NCI-H2029 (cell line): Measurements from ENCODE around the gene FRK.
"Not testable (repeated sequence)": the region's sequence is repeated elsewhere in the genome, so short reads cannot be mapped to it uniquely, and the experiment has no call there.

Experiments
- DNase-seq: peaks from one replicate; lab custom pipeline; 2025; lab: John Stamatoyannopoulos, UW

FRK gene, protein sequence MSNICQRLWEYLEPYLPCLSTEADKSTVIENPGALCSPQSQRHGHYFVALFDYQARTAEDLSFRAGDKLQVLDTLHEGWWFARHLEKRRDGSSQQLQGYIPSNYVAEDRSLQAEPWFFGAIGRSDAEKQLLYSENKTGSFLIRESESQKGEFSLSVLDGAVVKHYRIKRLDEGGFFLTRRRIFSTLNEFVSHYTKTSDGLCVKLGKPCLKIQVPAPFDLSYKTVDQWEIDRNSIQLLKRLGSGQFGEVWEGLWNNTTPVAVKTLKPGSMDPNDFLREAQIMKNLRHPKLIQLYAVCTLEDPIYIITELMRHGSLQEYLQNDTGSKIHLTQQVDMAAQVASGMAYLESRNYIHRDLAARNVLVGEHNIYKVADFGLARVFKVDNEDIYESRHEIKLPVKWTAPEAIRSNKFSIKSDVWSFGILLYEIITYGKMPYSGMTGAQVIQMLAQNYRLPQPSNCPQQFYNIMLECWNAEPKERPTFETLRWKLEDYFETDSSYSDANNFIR

DNA sequence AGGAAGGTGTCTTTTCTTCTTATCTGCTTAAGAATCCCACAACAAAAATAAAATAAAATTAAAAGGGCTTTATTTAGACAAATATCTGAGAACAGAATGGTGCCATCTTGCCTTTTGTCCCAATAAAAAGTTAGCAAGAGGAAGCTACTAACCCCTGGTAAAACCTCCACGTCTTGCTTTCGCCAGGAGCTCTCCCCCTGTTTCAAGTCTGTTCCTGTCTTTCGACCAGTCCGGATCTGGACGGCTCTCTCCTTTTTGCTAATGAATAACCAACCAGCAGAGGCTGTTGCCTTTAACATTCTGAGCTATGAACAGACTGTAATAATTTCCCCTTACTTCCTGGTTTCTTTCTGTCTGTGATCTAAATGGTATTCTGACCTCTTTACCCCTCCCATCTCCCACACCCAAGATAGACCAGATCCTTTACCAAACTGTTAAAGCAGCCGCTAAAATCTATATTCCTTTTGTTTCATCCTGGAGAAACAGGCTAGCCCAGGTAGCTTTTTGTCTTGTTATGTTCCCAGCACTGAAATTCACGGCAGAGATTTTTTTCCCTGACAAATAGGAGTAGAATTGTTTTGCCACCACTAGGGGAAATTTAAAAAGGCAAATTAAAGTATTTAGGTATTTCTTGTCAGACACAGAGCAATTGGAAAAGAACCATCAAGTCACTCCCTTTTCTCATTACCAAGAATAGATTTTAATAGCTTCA lies at the start of gene FRK:
Gene FRK (minus strand): TSS at position 320 of the 712 bp plus-strand sequence. CDS start 580 bp downstream, outside the sequence.
- no peak for DNase-seq

DNA sequence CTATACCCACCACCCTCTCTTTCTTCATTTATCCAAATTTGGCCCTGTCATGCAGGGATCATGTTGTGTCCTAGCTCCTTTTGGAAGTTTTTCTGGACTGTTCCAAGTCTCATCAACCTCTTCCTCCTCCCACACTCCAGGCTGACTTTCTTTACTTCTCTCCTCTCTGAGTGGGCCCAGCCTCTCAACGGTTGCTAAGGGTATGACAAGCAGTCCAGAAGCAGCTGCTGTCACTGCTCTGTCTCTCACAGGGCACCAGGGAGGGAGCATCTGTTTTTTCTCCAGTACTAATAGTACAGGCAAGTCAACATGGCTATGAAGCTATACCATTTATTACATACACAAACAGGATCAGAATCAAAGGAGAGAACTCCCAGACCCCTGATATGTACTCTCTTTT lies 48.1 kb upstream of the FRK start:
- DNase-seq: no peak

DNA sequence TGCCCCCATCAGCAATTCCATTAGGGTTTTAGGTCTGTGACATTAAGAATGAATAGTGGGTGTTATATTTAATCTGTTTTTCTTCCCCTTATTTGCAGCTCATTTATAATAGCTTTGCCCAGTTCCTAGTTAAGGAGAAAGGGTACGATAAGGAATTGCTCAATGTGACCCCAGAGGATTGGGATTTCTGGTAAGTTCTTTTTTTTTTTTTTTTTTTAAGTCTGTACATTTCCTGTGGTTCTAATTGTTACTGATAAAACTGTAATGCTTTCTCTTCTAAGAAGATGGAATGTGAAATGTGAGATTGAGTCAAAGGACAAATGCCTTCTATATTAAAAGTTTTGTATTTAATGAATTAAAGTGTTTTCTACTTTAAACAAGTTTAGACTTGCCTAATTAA lies 45.5 kb upstream of the FRK start:
- no peak for DNase-seq

GRCh38 chr6:116105247-116105646 lies 44.6 kb upstream of the FRK start:
- DNase-seq: no peak

GRCh38 chr6:116104636-116105035 lies 43.9 kb upstream of the FRK start:
- no peak for DNase-seq

DNA sequence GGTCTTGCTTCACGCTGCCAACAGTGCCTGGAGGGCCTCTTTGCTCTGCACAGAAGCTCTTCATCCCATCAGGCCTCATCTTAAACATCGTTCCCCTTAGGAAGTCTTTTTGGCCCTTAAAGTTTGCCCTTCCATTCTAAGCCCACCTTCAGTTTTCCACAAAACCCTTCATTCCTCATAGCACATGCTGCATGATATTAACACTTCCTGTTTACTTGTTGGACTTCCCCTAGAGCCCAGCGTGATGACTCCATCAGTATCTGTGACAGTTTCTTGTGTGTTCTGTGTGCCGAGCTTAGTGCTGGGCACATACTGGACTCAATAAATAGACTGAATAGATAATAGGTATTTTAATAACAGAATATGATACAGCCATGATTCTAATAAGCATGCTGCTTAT lies 42.2 kb upstream of the FRK start:
- no peak for DNase-seq

DNA sequence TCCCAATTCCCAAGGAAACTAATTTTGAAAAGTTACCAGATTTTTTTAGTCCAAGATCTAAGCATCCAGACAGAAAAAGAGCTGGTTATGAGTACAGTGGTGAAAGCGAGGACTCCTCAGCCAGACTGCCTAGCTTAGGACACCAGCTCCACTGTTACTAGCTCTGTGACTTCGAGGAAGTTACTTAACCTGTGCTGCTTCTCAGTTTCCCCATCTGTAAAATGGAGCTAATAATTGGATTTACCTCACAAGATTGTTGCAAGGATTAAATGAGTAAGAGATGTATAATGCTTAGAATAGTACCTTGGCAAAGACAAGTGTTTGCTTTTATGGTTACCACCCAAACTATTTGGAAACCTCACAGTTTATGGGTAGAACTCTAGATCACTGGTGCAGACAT lies 41.1 kb upstream of the FRK start:
- DNase-seq: no peak

GRCh38 chr6:116101302-116101718 lies 40.6 kb upstream of the FRK start:
- DNase-seq: no peak

DNA sequence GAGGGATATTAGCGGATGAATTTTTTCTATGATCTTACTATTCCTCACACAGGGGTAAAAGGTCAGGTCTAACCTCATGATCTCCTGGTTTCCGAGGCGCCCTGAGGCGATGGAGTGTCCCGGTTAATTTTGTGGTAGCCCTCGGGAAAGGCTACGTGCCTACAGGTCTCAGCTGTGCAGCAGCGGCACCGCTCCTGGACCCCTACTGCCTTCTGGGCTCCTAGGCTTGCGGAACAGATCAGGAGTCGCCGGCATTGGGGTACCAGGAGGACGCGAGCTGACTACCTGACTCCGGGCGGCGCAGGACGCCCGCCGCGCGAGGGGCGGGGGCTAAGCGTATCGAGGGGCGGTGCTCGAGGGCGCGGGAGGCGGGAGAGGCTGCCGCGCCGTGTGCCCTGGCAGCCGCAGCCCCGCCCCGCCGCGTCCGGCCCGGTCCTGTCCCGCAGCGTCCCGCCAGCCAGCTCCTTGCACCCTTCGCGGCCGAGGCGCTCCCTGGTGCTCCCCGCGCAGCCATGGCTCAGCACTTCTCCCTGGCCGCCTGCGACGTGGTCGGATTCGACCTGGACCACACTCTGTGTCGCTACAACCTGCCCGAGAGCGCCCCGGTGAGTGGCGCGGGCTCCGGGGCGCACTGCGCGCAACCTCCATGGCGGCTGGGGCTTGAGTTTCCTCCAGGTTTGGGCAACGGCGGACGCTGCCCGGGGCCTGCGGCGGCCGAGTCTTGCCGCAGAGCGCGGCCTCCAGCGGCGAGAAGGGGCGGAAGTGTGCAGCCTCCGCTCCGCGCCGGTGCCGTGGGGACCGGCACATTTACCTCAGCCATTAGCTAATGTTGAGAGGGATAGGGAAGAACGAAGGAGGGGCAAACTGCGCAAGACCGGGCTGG lies 40.0 kb upstream of the FRK start, which contains the start of gene NT5DC1:
Gene NT5DC1 (plus strand): TSS at position 435 of the 883 bp plus-strand sequence. CDS start 78 bp downstream, at position 513.
- DNase-seq: peak; percentile 84

- no peak for DNase-seq
Measured at GRCh38 chr6:116099036-116099435, 38.3 kb upstream of the FRK start.

DNA sequence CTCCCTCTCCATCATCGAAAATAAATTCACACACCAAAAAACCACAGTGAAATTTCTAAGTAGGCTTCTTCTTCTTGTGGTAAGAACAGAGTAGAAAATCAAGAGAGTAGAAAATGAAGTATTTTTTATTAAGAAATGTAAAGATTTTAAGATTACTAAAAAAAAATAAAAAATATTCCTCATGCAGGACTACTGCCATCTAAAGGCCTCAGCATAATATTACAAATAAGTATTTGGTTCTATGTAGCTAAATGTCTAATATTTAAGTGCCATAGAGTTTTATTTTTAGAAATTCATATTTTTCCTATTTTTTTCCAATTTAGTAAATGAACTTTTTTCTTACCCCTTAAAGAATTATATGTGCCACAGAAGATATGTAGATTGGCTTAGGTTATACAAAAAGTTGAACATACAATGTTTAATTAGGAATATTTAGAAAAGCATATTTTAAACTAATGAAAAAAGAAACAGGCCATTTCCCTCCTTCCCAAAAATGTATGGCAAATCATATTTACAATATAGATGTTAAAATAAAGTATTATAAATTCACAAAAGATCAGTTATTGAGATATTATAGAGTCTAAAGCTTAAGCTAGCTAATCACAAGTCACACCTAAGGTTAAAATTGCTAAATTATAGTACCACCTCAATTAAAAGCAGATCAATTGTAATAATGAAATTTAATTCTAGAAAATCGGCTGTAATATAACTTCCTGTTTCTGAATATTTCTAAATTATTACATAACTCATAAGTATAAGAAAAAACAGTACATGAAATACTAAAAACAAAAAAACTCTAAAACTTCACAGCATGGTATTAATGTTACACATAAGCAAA lies 36.5 kb upstream of the FRK start:
- no peak for DNase-seq

DNA sequence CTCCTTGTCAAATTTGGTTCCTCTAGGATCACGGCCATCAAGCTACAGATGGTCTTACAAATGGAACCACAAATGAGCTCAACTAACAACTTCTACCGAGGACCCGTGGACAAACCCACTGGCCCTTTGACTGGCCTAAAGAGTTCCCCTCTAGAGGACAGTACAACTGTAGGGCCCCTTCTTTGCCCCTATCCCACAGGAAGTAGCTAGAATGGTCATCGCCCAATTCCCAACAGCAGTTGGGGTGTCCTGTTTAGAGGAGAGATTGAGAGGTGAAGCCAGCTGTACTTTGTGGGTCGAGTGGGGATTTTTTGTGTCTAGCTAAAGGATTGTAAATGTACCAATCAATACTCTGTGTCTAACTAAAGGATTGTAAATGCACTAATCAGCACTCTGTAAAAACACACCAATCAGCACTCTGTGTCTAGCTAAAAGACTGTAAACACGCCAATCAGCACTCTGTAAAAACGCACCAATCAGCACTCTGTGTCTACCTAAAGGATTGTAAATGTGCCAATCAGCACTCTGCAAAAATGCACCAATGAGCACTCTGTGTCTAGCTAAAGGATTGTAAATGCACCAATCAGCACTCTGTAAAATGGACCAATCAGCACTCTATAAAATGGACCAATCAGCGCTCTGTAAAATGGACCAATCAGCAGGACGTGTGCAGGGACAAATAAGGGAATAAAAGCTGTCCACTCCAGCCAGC lies 35.5 kb upstream of the FRK start:
- not testable (repeated sequence) for DNase-seq

DNA sequence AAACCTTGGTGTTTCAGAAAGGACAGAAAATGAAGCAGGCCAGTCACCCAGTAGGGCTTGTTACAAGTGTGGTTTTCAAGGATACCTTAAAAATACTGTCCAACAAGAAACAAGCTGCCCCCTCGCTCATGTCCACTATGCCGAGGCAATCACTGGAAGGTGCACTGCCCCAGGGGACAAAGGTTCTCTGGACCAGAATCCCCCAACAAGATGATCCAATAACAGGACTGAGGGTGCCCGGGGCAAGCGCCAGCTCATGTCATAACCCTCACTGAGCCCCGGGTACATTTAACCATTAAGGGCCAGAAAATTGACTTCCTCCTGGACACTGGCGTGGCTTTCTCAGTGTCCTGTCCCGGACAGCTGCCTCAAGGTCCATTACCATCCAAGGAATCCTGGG lies 33.4 kb upstream of the FRK start:
- DNase-seq: no peak

DNA sequence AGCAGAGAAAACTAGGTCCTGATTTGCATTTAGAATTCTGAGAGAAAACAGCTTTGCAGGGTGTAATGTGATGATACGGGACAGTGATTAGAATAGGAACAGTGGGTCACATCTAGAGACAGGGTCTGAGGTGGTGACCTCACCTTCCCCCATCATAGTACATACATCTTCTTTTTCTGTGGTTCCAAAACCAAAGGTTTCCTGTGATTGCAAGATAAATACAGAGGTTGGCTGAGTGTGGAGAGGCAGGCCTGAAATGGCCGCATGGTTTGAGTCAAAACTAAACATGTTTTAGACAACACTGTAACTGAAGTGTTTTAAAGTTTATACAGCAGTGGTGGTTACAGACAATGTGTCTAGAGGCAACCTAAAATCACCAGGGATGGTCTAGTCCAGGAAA lies 29.6 kb upstream of the FRK start:
- no peak for DNase-seq

- DNase-seq: no peak
Measured at GRCh38 chr6:116088946-116089345, 28.3 kb upstream of the FRK start.

GRCh38 chr6:116087437-116088027 lies 26.8 kb upstream of the FRK start:
- DNase-seq: no peak

DNA sequence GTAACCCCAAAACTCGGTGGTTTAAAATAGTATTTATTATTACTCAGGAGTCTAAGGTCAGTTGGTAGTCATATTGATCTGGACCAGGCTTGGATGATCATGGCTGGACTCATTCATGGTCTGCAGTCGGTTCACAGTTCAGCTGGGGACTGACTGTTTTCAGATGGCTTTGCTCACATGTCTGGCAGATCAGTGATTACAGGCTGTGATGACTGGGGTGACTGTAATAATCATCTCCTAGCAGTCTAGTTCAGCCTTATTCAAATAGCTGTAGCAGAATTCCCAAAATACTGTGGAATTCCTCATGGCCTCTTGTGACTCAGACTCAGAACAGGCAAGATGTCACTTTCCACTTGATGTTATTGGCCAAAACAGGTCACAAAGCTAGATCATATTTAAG lies 23.6 kb upstream of the FRK start:
- no peak for DNase-seq

GRCh38 chr6:116083052-116083451 lies 22.4 kb upstream of the FRK start:
- no peak for DNase-seq

- no peak for DNase-seq
Measured at GRCh38 chr6:116078945-116079344, 18.3 kb upstream of the FRK start.

DNA sequence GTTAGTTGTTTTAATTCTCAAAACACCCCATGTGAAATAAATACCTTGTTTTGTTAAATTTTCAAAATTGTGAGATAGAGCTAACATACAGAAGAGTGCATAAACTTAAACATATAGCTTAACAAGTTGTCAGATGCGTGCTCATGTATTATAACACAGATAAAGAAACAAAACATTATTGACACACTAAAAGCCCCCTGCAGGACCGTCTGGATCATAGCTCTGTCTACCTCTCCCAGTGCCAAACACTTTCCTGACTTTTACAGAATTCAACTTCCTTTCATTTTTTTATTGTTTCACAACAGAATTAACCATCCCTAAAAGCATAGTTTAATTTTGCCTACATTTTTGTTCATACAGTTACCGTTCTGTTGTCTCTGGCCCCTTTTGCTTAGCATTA lies 17.8 kb upstream of the FRK start:
- DNase-seq: no peak
